NCI-H748 treated with DMSO at 0.1 percent for 48 hours (cell line): Measurements from ENCODE around the gene ZNHIT2.

Experiments
- DNase-seq: peaks from one replicate; lab custom pipeline; 2025; lab: John Stamatoyannopoulos, UW

The ZNHIT2 gene

DNA sequence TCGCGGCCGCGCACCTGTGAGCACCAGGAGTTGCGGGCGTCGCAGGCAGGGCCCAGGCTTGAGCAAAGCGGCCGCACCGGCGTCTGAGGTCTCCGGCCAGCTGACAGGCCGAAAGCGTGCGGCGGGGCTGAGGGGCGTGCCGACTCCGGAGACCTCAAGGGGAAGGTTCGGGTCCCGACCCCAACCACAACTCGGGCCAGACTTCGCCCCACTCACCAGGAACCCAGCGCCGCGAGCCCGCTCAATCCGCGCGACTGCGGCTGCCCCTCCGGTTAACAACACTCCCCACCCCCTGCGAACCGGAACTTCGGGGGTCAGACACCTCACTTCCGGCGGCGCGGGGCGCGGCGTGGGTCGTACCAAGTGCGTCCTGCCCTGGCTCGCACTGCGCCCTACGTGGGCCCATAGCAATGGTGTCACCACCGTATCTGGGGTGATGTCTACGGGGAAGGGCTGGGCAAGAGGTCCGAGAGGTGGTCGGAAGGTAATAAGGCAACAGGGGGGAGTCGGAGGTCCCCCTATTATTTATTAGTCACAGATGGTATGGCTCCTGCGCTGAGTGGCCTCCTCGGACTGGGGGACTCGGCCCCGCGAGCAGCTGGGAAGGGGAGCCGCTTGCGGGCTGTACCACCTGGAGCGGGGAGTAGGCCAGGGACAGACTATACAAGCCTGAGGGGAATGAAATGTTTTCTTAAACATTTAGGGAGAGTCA, 16.9 kb upstream of the ZNHIT2 start, which contains the start of gene SYVN1:
SYVN1 (minus strand) TSS at position 280 of the 712 bp plus-strand sequence. CDS start 918 bp downstream, outside the sequence.
- peak; percentile 92 for DNase-seq

DNA sequence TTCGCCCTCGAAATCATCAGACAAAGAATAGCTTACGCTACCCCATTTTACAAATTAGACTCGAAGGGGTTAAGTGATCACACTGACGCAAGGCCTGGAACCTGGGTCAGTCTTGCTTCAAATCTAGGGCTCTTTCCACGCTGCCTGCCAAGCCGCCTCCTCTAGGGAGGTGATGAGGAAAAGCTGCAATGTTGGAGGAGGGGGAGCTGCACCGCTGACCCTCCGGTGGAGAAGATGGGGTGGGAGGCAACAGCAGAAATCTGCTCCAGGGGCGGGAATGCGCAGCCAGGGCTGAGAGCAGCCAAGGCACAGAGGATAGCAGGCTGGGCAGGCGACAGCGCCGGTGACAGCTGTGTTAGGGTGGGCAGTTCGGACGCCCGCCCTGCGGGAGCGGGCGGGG, 16.2 kb upstream of the ZNHIT2 start:
- no peak for DNase-seq

DNA sequence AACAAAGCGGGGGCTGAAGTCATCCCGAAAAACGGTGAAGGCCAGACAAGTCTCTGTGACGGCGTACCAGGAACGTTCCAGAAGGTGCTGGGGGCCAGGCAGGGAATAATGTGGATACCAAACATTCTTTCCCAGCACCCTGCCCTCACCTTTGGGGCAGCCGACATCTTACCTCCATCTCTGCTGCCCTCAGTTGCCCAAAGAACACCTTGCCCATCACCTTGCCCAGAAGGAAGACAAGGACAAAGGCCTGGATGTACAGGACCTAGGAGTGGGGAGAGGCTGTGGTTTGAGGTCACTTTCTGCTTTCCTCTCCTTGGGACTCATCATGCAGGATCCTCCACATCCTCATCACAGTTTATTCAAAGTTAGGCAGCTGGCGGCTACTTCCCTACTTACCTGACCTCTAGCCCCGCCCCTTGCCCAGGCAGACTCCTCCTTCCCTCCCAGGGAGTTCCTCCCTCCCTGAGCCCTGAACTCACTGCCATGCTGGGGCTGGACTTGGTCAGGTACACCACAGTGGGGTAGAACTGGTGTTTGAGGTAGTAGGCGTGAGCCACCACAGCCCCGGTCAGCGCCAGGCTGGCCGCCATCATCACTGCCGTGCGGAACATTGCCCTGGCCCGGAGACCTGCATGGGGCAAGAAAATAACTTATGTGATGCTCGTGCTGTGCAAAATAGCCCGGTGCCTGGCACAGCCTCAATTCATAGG, 15.6 kb upstream of the ZNHIT2 start:
- DNase-seq = peak; percentile 4

DNA sequence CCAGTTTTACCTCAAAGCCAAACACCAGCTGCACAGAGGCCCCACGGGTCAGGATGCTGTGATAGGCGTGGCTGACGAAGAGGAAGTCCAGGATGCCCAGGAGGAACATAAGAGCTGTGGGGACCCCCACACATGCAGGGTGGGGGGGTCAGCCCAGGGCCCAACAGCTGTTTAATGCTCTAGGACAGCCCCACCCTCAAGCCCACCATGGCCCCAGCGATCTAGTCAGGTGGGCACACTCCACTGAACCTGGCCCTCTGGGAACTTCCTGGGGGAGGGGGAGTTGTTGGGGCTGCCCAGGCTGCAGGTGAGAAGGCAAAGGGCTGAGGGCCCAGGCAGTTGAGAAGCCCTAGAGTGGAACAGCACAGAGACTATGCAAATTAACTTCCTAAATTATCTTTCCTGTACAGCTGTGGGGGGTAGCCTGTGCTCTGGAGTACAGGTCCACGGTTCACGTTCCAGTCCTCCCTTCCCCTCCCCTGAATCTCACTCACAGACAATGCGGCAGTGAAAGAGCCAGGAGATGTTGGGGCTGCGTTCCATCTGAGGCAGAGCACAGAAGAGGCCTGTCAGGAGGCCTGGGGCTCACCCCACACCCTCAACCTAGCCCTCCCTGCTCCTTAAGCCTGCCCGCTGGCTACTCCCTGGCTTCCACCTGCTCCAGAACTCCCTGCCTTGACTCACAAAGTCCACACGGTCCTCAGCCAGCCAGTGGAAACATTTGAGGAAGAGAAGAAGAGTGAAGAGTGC, 14.9 kb upstream of the ZNHIT2 start:
- no peak for DNase-seq

DNA sequence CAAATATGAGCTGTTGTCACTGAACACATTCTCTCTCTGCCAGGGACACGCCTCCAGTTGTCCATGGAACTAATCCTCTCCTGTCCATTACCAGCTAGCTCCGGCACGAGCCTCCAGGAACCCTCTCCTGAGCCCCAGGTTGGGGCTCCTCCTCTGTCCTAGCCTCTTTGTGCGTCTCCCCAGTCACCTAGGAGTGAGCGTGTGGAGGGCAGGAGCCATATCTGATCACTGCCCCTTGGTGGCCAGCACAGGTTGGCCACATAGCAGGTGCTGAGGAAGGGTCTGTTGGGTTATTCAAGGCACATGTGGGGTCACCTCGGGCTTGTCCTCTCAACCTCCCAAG, 14.4 kb upstream of the ZNHIT2 start:
- DNase-seq = no peak

DNA sequence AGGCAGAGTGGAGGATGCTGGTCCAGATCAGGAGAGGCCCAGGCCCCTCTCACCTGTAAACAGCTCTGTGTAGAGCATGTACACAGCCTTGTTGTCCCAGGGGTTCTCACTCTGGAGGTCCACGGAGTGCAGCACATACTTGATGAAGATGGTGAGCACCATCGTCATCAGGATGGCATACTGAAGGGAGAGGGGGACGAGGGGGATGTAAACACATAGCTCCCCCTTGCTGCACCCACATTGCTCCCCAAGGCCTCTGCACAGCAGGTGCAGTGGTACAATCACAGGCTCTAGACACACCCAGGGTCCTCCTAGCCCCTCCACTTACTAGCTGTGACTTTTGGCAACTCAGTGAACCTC, 13.9 kb upstream of the ZNHIT2 start:
- DNase-seq = no peak

DNA sequence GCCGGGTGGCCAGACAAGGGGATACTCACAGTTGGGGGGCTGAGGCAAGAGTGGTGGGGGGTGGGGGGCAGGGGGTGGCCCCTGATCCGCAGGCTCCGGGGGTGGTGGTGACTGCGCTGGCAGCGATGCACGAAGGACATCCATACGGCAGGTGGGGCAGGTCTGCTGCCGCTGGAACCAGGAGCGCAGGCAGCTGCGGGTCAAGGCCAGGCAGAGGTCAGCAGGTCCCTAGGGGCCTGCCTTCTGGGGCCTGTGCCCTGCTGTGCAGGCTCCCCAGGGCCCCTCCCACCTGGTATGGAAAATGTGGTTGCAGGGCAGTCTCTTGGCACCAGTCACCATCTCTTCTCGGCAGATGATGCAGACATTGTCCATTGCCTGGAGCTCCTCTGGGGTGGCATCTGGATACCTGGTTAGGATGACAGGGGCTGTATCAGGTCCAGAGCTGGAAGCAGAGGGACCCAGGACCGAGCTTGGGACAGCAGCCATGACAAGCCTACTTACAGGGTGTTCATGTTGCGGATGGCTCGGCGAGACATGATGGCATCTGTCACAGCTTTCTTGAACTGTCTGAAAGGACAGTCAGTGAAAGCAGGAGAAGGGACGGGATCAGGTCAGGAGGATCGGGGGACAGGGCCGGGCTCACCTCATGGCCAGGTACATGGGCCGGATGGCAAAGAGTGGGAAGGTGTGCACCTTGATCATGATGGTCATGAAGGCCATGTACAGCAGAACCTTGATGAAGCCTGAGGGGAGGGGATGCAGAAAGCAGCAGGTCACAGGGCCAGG, 13.3 kb upstream of the ZNHIT2 start:
- no peak for DNase-seq

DNA sequence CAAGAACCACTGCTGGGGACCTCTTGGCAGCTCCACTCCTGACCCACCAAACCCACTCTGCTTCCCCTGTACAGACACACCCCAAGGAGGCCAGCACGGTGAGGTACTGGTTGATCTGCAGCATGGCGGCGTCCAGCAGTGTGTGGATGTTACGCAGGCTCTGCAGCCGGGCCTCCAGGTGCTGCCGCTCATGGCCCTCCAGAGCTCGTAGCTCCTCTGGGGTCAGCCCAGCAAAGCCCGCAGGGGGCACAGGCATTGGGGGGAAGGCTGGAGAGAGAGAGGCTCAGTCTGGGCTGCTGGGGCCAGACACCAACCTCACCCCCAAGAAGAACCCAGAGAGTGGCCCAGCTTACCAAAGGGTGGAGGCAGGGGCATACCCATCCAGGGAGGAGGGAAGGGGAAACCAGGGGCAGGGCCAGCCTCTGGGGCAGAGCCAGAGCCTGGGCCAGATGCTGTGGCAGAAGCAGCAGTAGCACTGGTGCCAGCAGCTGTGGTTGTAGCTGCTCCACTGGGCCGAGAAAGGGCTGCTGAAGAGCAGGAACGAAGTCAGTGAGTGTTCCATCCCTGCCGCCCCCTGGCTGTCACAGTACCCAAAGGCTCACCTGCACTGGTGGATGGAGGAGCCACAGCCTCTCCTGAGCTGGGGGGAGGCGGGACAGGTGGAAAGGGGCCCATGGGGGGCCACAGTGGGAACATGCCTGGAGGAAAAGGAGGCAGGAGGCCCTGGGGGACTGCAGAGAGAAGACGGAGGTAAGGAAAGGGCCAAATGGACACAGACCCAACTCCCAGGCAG, 12.3 kb upstream of the ZNHIT2 start:
- no peak for DNase-seq

DNA sequence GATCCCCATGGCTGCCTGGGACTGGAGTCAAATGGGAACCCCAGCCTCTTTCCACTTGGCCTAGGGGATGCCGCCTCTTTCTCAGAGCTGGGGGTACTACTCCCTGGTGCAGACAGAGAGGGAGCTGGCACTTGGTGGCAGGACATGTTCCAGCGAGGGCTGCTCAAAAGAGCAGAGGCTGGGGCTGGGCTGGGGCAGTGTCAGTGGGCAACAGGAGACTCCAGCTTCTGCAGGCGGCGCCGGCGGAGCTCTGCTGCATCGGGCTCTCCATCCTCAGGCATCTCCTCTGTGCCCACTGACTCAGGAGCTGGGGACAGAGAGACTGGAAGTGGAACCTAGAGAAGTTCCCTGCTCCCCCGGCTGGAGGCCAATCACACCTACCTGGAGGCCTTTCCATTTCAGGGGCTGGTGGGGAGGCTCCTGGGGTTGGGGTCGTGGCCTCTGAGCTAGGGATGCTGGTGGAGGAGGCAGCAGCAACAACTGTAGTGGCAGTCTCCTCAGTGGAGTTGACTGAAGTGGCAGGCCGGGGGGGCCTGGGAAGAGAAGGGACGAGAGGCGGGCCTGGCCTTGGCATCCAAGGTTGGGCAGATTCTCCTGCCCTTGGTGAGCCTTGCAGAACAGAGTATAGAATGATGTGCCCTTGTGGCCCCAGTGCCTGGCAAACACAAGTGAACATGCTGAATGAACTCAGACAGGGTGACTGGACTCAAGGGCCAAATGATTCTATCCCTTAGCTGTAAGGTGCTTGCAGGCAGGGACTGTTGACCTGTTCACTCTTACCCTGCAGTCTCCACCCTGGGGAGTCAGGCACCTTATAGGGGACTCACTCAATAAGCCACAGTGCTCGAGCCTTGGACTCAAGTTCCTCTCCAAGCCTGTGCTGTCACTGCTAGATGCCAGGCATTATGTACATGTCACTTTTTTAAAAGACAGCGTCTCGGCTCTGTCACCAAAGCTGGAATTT, 11.0 kb upstream of the ZNHIT2 start:
- DNase-seq = no peak

DNA sequence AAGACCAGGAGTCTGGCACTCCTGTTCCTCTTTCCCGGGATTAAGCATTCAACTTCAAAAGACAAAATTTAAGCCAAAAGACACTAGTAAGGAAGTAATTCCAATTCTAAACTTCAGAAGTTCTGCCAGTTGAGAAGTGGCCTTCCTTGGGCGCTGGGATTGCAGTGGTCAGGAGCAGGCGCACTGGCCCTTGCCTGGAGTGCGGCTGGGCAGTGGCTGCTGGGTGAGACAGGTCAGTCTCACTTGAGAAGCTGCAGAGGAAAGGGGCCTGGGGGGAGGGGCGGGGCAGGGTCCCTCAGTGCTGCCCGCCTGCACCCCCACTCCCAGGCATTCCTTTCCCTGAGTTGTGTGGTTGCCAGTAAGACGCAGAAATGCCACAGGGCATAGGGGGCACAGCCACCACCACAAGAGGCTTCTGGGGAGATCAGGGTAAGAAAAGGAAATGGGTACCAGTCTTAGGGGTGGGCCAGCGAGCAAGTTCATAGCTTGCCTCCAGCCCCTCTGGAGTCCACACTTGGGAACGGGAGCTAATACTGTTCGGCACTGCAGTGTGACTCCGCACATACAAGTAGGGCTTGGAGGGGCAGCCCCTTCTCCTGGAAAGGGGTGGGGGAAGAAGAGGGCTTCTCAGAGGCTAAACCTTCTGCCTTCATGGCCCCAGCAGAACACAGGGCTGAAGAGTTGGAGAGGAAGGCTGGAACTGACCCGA, 10.1 kb upstream of the ZNHIT2 start:
- DNase-seq = no peak

DNA sequence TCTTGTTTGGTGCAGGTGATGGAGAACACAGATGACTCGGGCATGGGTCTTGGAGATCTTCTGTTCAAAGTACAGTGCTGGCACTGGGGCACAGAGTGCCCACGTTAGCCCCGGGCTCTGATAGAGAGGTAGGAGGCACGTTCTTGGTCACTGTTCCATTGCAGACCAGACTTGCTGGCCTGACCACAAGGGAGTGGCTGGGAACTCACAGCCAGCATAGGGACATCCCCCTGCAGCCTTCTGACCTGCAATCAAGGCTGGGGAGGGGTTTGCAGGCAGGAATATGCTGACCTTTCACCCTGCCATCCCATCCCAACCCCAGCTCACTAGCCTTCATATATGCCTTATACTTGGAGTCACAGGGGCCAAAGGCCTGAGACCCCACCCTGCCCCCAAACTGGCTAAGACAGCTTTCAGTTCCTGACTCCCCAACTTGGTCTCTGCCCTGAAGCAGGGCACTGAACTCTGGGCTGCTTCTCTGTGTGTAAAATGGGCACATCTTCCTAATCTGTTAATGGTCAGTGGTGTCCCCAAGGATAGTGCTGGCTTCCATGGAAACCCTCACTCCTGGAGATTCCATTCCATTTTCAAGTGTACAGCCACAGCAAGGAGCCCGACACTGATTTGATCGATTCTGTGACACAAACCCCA, 9.2 kb upstream of the ZNHIT2 start:
- DNase-seq = no peak

DNA sequence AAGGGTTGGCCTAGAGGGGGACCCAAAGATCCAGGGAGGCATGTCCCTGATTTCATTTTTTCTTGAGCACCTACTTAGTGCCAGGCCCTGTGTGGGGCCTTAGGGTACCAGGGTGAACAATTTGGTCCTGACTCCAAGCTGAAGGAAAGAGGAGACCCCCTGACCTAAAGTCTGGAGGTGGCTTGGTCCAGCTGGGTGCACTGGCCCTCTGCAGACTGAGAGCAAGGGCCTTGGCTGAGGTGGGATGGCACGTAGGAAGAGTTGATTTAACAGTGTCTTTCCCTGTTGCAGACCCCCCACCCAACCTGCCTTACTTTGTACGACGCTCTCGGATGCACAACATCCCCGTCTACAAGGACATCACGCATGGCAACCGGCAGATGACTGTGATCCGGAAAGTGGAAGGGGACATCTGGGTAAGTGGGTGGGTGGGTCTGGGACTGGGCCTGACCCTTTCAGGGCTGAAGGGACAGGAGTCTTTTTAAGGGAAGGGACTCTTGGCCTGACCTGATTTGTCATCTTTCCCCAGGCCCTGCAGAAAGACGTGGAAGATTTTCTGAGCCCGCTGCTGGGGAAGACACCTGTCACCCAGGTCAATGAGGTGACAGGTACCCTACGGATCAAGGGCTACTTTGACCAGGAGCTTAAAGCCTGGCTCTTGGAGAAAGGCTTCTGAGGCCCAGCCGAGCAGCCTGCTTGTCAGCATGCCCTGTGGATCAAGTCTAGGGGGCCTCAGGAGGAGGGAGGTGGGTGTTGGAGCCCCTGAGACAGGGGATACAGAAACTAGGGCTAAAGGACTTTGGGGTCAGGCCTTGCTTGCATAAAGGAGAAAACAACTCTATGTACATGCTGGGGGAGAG, 7.9 kb upstream of the ZNHIT2 start:
- DNase-seq = no peak

DNA sequence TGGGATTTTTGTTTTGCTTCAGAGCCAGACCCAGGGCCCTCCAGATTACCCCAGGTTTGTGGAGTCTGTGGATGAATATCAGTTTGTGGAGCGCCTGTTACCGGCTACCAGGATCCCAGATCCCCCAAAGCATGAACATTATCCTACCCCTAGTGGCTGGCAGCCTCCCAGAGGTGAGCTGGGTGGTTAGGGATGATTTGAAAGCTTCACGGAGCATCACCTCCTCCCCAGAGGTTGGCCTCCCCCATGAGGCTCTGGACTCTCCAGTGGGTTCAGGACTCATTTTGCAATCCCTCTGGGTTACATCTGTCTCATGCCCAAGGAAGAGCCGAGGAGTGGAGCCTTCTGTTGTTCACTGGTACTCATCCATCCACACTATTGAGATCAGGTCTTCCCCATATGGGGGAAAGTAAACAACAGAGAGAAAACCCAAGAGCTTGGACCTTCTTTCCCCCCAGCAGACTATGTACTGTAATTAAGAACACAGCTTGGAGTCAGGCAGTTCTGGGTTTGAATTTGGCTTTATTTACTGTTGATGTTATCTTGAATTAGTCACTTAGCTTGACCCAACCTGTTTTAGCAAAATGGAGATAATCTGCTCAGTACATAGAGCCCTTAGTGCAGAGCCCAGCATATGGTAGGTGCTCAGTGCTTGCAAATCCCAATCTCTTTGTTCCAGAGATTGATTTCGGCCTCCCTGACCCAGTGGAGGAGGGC, 7.1 kb upstream of the ZNHIT2 start:
- DNase-seq = no peak

DNA sequence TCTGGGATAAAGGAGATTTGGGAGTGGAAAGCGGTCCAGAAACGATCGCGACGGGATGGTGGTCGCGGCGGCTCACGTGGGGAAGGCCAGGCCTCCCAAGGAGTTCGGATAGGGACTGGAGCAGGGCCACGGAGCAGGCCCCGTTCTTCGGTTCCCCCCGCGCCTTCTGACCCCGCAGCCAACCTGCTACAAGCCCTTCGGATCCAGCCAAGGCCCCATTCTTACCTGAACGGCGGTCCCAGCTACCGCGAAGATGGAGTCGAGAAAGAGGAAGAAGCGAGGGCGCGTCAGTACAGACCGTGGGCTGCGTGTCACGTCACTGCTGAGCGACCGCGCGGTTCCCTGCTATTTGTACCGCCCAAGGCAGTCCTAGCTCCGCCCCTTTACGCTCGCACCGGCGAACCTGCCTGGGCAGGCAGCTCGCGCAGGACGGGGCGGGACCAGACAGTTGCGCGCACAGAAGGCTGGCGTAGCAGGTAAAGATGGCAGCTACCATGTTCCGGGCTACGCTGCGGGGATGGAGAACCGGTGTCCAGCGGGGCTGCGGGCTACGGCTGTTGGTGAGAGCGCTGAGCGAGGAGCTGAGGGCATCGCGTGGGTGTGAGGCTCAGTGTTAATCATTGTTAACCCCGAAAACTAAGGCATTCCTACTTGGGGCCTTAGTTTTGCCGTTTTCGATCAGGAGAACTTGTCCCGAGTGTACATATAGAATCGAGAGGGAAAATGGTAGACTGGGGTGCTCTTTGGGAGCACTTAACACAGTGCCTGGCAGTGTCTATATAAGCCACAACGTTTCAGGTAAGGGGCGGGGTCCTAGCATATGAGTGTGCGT, 4.6 kb upstream of the ZNHIT2 start, which contains the start of the genes FAU and MRPL49:
FAU (minus strand) TSS at position 270 of the 832 bp plus-strand sequence. CDS start 321 bp downstream, outside the sequence.
MRPL49 (plus strand) TSS at position 457 of the 832 bp plus-strand sequence; CDS start at position 483, 26 bp downstream.
- peak; percentile 96 for DNase-seq

DNA sequence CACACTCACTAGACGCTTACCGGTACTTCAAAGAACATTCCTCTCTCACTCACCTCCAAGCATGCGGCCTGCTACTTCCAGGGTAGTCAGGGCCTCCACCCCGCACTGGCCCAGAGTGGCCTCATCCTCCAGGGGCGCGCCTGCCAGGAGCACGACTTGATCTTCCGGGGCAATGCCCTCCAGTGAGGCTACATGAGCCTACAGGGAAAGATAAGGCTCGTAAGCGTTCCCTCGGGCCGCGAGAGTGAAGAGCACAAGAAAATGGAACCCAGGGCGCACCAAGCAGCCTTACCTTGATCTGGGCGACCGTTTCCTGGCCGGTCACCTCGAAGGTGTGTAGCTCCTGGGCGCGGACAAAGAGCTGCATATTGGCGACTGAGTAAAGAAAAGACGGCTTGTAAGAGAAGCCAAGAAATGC, 4.0 kb upstream of the ZNHIT2 start:
- no peak for DNase-seq

DNA sequence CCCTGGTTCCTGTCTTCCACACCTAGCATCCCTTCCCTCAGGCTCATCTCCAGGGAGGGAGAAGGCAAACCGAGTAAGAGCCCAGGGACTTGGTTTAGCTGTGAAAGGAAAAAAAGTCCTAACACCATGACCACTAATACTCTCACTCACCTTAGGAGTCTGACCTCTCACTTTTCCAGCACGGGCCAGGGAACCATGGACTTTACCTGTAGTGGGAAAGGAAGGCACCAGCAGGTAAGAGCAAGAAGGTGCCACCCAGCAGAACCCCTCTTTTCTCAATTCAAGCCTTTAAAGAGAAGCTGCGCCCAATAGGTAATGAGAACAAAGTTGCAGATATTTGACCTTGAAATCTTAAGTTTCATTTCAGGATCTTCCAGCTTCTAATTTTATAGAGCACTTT, 3.3 kb upstream of the ZNHIT2 start:
- no peak for DNase-seq
